ENCODE results near the gene OR1F1. TPM values are rescaled to one million over a fixed set of nuclear protein-coding genes. Genes with fewer than 3 reads are reported as not detected.

Gene OR1F1
- total RNA-seq, 1 donor from 2014 or later = not detected

GRCh38 chr16:3249020-3249419 is 61.0 kb downstream of the OR1F1 start:
- Histone ChIP-seq H3K36me3 (ENCODE audit: control insufficient read depth, insufficient read depth, low read length) (no peaks in the 10 kb centered on the region), H3K4me3 (ENCODE audit: low read depth, low read length) (no peak overlapping the region), H3K27me3 (ENCODE audit: control insufficient read depth, insufficient read depth, low read length) (no peaks in the 10 kb centered on the region)
- DNase-seq (ENCODE audit: low read depth) (no peak), FAIRE-seq (no peak)
- no peak for TF ChIP-seq CTCF (IDR thresholded peaks at IDR 0.05; ENCODE audit: insufficient read depth, low read length, severe bottlenecking)

GRCh38 chr16:3249451-3249850 is 61.4 kb downstream of the OR1F1 start:
- TF ChIP-seq CTCF (IDR thresholded peaks at IDR 0.05; ENCODE audit: insufficient read depth, low read length, severe bottlenecking) = no peak
- DNase-seq (ENCODE audit: low read depth) = no peak
- FAIRE-seq = peak; percentile 36
- H3K27me3 ChIP-seq (ENCODE audit: control insufficient read depth, insufficient read depth, low read length) = no peaks in the 10 kb centered on the region
- no peak overlapping the region for H3K4me3 ChIP-seq (ENCODE audit: low read depth, low read length)
- no peaks in the 10 kb centered on the region for H3K36me3 ChIP-seq (ENCODE audit: control insufficient read depth, insufficient read depth, low read length)

GRCh38 chr16:3252967-3253366 is 65.0 kb downstream of the OR1F1 start:
- TF ChIP-seq CTCF (IDR thresholded peaks at IDR 0.05; ENCODE audit: insufficient read depth, low read length, severe bottlenecking) = no peak
- H3K27me3 ChIP-seq (ENCODE audit: control insufficient read depth, insufficient read depth, low read length) = no peaks in the 10 kb centered on the region
- no peak overlapping the region for H3K4me3 ChIP-seq (ENCODE audit: low read depth, low read length)
- FAIRE-seq (no peak), DNase-seq (ENCODE audit: low read depth) (no peak)
- no peaks in the 10 kb centered on the region for H3K36me3 ChIP-seq (ENCODE audit: control insufficient read depth, insufficient read depth, low read length)

GRCh38 chr16:3254309-3254708 is 66.3 kb downstream of the OR1F1 start:
- DNase-seq (ENCODE audit: low read depth) = no peak
- TF ChIP-seq CTCF (IDR thresholded peaks at IDR 0.05; ENCODE audit: insufficient read depth, low read length, severe bottlenecking) = no peak

More at GRCh38 chr16:3254309-3254708, 66.3 kb downstream of the OR1F1 start:
- no peak for FAIRE-seq
- Histone ChIP-seq H3K4me3 (ENCODE audit: low read depth, low read length) (no peak overlapping the region), H3K36me3 (ENCODE audit: control insufficient read depth, insufficient read depth, low read length) (no peaks in the 10 kb centered on the region), H3K27me3 (ENCODE audit: control insufficient read depth, insufficient read depth, low read length) (no peaks in the 10 kb centered on the region)

Other genes with a start within 250 kb of the OR1F1 start
- gene KREMEN2, start 223.9 kb upstream of the OR1F1 start, total RNA-seq = 1.1 and 1.2 TPM in 2 replicates
- gene PAQR4, start 218.9 kb upstream of the OR1F1 start, total RNA-seq = 5.3 and 5.5 TPM in 2 replicates
- 0.26 and 0.51 TPM in 2 replicates for gene PKMYT1, start 207.8 kb upstream of the OR1F1 start, total RNA-seq
- gene CLDN9, start 175.3 kb upstream of the OR1F1 start, total RNA-seq = under 0.01 and 0.13 TPM in 2 replicates
- gene CLDN6, start 170.0 kb upstream of the OR1F1 start, total RNA-seq = not detected in 2 replicates
- gene TNFRSF12A, start 167.8 kb upstream of the OR1F1 start, total RNA-seq = 440 and 686 TPM in 2 replicates
- 1.1 and 5.6 TPM in 2 replicates for gene HCFC1R1, start 164.3 kb upstream of the OR1F1 start, total RNA-seq
- 23.7 and 28.4 TPM in 2 replicates for gene THOC6, start 164.2 kb upstream of the OR1F1 start, total RNA-seq
- gene BICDL2, start 151.3 kb upstream of the OR1F1 start, total RNA-seq = 24.5 and 56.1 TPM in 2 replicates
- gene MMP25, start 141.6 kb upstream of the OR1F1 start, total RNA-seq = under 0.01 and 0.13 TPM in 2 replicates
- gene IL32, start 122.6 kb upstream of the OR1F1 start, total RNA-seq = 0.53 and 2.8 TPM in 2 replicates
- not detected in 2 replicates for gene ZSCAN10, start 88.9 kb upstream of the OR1F1 start, total RNA-seq
- gene ZNF205, start 75.6 kb upstream of the OR1F1 start, total RNA-seq = 17.5 and 22.4 TPM in 2 replicates
- 7.6 and 10.6 TPM in 2 replicates for gene ZNF213, start 53.2 kb upstream of the OR1F1 start, total RNA-seq
- gene ZNF200, start 47.0 kb downstream of the OR1F1 start, total RNA-seq = 9.5 and 9.9 TPM in 2 replicates
- gene MEFV, start 68.4 kb downstream of the OR1F1 start, total RNA-seq = not detected in 2 replicates
- gene ZNF263, start 95.3 kb downstream of the OR1F1 start, total RNA-seq = 46.6 and 60.6 TPM in 2 replicates
- gene TIGD7, start 117.2 kb downstream of the OR1F1 start, total RNA-seq = 2.4 and 5.5 TPM in 2 replicates
- 22.9 and 23.2 TPM in 2 replicates for gene ZNF75A, start 117.3 kb downstream of the OR1F1 start, total RNA-seq
- gene OR2C1, start 167.7 kb downstream of the OR1F1 start, total RNA-seq = not detected in 2 replicates
- gene ZSCAN32, start 212.8 kb downstream of the OR1F1 start, total RNA-seq = 15.6 and 17.4 TPM in 2 replicates
- 4.2 TPM in 2 replicates for gene ZNF174, start 213.0 kb downstream of the OR1F1 start, total RNA-seq